Heart left ventricle (tissue), 16 donors: ENCODE measurements around the gene MRPS18A. TPM values are rescaled to one million over a fixed set of nuclear protein-coding genes. Genes with fewer than 3 reads are reported as not detected.

Source experiments
- ATAC-seq, 4 donors: fragments of 200-7000 bp; cut with Tn5 transposase; one replicate each; pipeline ENCODE4 v1.9.1; 2020 to 2022; ENCODE audit warnings: moderate library complexity in 4 of 4, mild to moderate bottlenecking in 3 of 4, moderate number of reproducible peaks in 1 of 4
- DNase-seq, 5 donors: peaks; one replicate each; pipeline ENCODE4 v3.0.0-alpha.2; 2020
- H3K27ac ChIP-seq, 12 donors: fragments of 200-600 bp; sonication (generic) in 4 of 12; one replicate each; pipeline versions ENCODE4 v1.5.0 to v1.8.0; 2016 to 2022; ENCODE audit warnings: mild to moderate bottlenecking in 2 of 12
- H3K27me3 ChIP-seq, 9 donors: fragments of 200-600 bp; sonication (generic) in 2 of 9; one replicate each; pipeline versions ENCODE4 v1.5.1 to v1.8.0; 2016 to 2022; ENCODE audit warnings: mild to moderate bottlenecking in 3 of 9
- H3K36me3 ChIP-seq, 9 donors: fragments of 200-600 bp; sonication (generic) in 2 of 9; one replicate each; pipeline versions ENCODE4 v1.5.0 to v1.8.0; 2018 to 2022; ENCODE audit warnings: mild to moderate bottlenecking in 2 of 9
- H3K4me1 ChIP-seq, 12 donors: fragments of 200-600 bp; sonication (generic) in 4 of 12; one replicate each; pipeline versions ENCODE4 v1.5.0 to v1.8.0; 2016 to 2022; ENCODE audit warnings: mild to moderate bottlenecking in 3 of 12
- H3K4me3 ChIP-seq, 12 donors: fragments of 200-600 bp; sonication (generic) in 4 of 12; one replicate each; pipeline versions ENCODE4 v1.5.0 to v1.8.0; 2017 to 2022; ENCODE audit warnings: mild to moderate bottlenecking in 9 of 12, moderate library complexity in 4 of 12
- H3K9me3 ChIP-seq, 12 donors: fragments of 200-600 bp; sonication (generic) in 4 of 12; one replicate each; pipeline versions ENCODE4 v1.5.0 to v1.8.0; 2016 to 2022; ENCODE audit warnings: mild to moderate bottlenecking in 1 of 12
- CTCF ChIP-seq, 12 donors: fragments of 200-600 bp; sonication (generic) in 4 of 12; IDR thresholded peaks; one replicate each; pipeline versions ENCODE4 v1.5.0 to v1.8.0; 2018 to 2022; ENCODE audit warnings: antibody characterized with exemption in 12 of 12, mild to moderate bottlenecking in 5 of 12
- POLR2A ChIP-seq, 2 donors: fragments of 450-650 bp; IDR thresholded peaks; one replicate each; pipeline ENCODE4 v1.6.1; 2017; ENCODE audit warnings: antibody characterized with exemption in 2 of 2, mild to moderate bottlenecking in 2 of 2, moderate library complexity in 2 of 2
- WGBS, 4 donors: extraction: QIAGEN DNeasy Blood & Tissue Kit in 2 of 4; methylation state at CpG; one replicate each; pipeline versions ENCODE4 v1.1.5 to v1.1.7; 2013 to 2018; 5-methylcytosine and 5-hydroxymethylcytosine counted together
- intact Hi-C, 10 donors: fragments of 100-400 bp; cut with DNase I; formaldehyde crosslinking; loops; one replicate each; pipeline versions ENCODE4 v1.11.1 to v1.14.2; 2022
- polyA plus RNA-seq, 2 donors: library from polyadenylated mRNA; stranded (reverse); fragments of 200-250 nt; gene quantifications; one replicate each; pipeline ENCODE4 v1.2.3, GENCODE V29; 2013
- total RNA-seq, 9 donors: library from RNA; depleted of rRNA in 2 of 9; stranded (reverse); fragments of >200 nt in 2 of 9; fragmentation: NEBNext Ultra II Directional in 3 of 9; extraction: Animal tissue kit (Norgen Biotek cat#: 25700) in 3 of 9; gene quantifications; one replicate each; pipeline versions ENCODE4 v1.1.0 to v1.2.4, GENCODE V29; 2016 to 2023
- donor health status: ischemic (EF 13 %, LVEDD 7.1; RV severe dilation, severe dysfunction).
- donor health status: healthy with polysubstance abuse.
- donor health status: DM: no; HTN: yes; CAD: no.
- donor health status: DM: no; HTN: no; CAD: no.
- donor health status: ischemic (EF 25% LVEDD 6.9; RV normal size, moderate dysfunction).
- donor health status: ischemic (EF 25% LVEDD 5.7; RV mildly dilated, moderate dysfunction).
- donor health status: healthy.
- donor health status: DM: yes; HTN: yes; CAD: no.
- donor health status: ischemic (EF 35%, LVEDD 5.7; RV mildly dilated, moderate dysfunction).
- donor health status: nonischemic (EF 11% LVEDD 7.7; RV severe dilation, severe dysfunction).
- donor health status: DM: yes; HTN: yes; CAD: no.
- donor health status: PGD.
- donor health status: ischemic (EF 29% LVEDD 5.4; RV normal size, mild dysfunction).
- donor health status: nonischemic (EF 23%, LVEDD 6.1; RV moderate dilation, normal function).

MRPS18A gene
- total and polyA plus RNA-seq, 11 donors = 37.4 to 105 (median 44.3) TPM

DNA sequence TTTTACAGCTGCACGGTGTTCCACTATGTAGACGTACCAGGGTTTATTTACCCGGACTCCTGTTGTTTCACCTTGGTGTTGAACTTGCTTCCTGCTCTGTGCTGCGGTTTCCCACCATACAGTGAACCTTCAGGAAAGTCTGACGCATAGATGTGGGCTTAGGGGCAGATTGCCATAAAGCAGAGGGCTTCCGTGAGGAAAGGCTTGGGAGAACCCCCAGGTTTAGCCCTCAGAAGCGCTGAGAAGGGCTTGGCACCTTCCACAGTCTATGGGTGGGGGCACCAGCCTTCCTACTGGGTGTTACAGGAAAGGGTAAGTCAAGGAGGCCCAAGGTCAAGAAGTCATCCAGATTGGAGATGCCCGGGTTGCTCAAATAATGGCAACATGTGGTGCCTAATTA is 19.2 kb upstream of the MRPS18A start:
- Histone ChIP-seq H3K36me3 (no peaks in the 10 kb centered on the region), H3K9me3 (no peaks in the 10 kb centered on the region), H3K4me3 (no peak overlapping the region), H3K27ac (peak overlapping the region in 10 of 12 donors; percentile 25 to 72 (median 65)), H3K27me3 (no peaks in the 10 kb centered on the region), H3K4me1 (peaks cover 5 to 69% (median 40%) of the 10 kb centered on the region in 12 donors)
- TF ChIP-seq POLR2A (IDR thresholded peaks at IDR 0.05) (no peak), CTCF (IDR thresholded peaks at IDR 0.05) (no peak)
- WGBS, 4 donors = 68 to 74% (median 72%) methylated on average over 8 of the region's 8 CpGs
- ATAC-seq (no peak), DNase-seq (no peak)
- intact Hi-C loops = no loop called here

DNA sequence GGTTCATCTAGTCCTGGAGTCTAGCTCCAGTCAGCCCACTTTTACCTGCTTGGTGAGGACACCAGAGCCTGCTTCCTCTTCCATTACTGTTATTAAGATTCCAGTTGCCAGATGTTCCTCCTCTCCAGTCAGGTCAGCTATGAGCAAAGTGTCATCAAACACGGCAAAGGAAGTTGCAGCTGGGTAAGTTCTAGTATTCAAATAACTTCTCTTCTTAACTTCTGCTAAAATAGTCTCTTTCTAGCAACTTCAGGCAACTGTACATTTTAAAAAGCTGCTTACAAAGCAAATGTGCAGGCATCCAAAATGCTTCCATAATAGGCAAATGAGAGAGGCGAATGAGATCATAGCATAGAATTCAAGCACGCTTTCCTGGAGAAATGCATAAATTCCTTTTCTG is 18.4 kb upstream of the MRPS18A start:
- H3K36me3 ChIP-seq = no peaks in the 10 kb centered on the region
- no peak for TF ChIP-seq POLR2A (IDR thresholded peaks at IDR 0.05)
- no peak for TF ChIP-seq CTCF (IDR thresholded peaks at IDR 0.05)
- intact Hi-C loops = no loop called here
- no peak overlapping the region for H3K4me3 ChIP-seq
- H3K4me1 ChIP-seq = peaks cover 5 to 76% (median 43%) of the 10 kb centered on the region in 12 donors
- ATAC-seq = no peak
- no peak for DNase-seq
- 50 to 55% (median 52%) methylated on average over 3 of the region's 3 CpGs for WGBS, 4 donors
- H3K9me3 ChIP-seq = no peaks in the 10 kb centered on the region
- no peaks in the 10 kb centered on the region for H3K27me3 ChIP-seq
- peak overlapping the region; percentile 2 to 72 (median 61) for H3K27ac ChIP-seq

GRCh38 chr6:43703512-43704429 is 16.2 kb upstream of the MRPS18A start:
- Histone ChIP-seq H3K4me3 (no peak overlapping the region), H3K27ac (peak overlapping the region; percentile 64 to 93 (median 90)), H3K4me1 (peaks cover 11 to 82% (median 47%) of the 10 kb centered on the region in 12 donors), H3K27me3 (no peaks in the 10 kb centered on the region), H3K9me3 (no peaks in the 10 kb centered on the region), H3K36me3 (no peaks in the 10 kb centered on the region)
- TF ChIP-seq POLR2A (IDR thresholded peaks at IDR 0.05) = no peak
- no peak for TF ChIP-seq CTCF (IDR thresholded peaks at IDR 0.05)
- DNase-seq = no peak
- intact Hi-C loops = loop anchor here in 1 of 10 donors (2.0 kb wide), 1 partner anchor 15 kb away; no protein-coding TSS in a partner anchor
- no peak for ATAC-seq
- WGBS, 4 donors = 81 to 88% (median 87%) methylated on average over 8 of the region's 8 CpGs
